Measurements from ENCODE around the gene NFE2.
"Not testable (repeated sequence)": the region's sequence is repeated elsewhere in the genome, so short reads cannot be mapped to it uniquely, and the experiment has no call there.

- TF ChIP-seq RAD21 (IDR thresholded peaks at IDR 0.05 in 1 of 2, conservative IDR thresholded peaks at IDR 0.05 in 1 of 2; ENCODE audit: low read depth in 2 of 2, low read length in 2 of 2); CTCF (IDR thresholded peaks at IDR 0.05; ENCODE audit: control extremely low read depth in 1 of 3, insufficient read depth in 1 of 3, low read depth in 1 of 3, low read length in 3 of 3); SRF (IDR thresholded peaks at IDR 0.05; ENCODE audit: low read depth, low read length): not testable (repeated sequence)
Observed at GRCh38 chr12:54312309-54312708, 11.5 kb upstream of the NFE2 start.

Measured in H1 (cell line).